Activated B cell treated with CpG ODN at 0.5 μM for 24 hours (primary cell): ENCODE results near the gene PMPCA. TPM values are rescaled to one million over a fixed set of nuclear protein-coding genes. Genes with fewer than 3 reads are reported as not detected.

Experiments
- ATAC-seq: fragments of 200-7000 bp; cut with Tn5 transposase; one replicate; pipeline ENCODE4 v1.10.0; 2021; ENCODE audit warnings: low read depth, mild to moderate bottlenecking, moderate library complexity
- CTCF ChIA-PET: fragments of 350-600 bp; sonication (Branson Sonifier 250); formaldehyde crosslinking; loops from one replicate; lab custom pipeline; 2021; ENCODE audit warnings: antibody characterized with exemption; lab: Charles Lee
- POLR2A ChIA-PET: fragments of 350-600 bp; sonication (Branson Sonifier 250); formaldehyde crosslinking; loops from one replicate; lab custom pipeline; 2021; ENCODE audit warnings: antibody characterized with exemption; lab: Charles Lee
- DNase-seq: peaks from one replicate; pipeline ENCODE4 v3.0.0; 2022
- H3K27ac Mint-ChIP-seq: one replicate; pipeline ENCODE4 v1.8.0; 2020; ENCODE audit warnings: mixed read lengths
- H3K27me3 Mint-ChIP-seq: one replicate; pipeline ENCODE4 v1.8.0; 2021; ENCODE audit warnings: mixed read lengths
- H3K36me3 Mint-ChIP-seq: one replicate; pipeline ENCODE4 v1.8.0; 2021; ENCODE audit warnings: low read depth, mixed read lengths
- H3K4me1 Mint-ChIP-seq: one replicate; pipeline ENCODE4 v1.8.0; 2021; ENCODE audit warnings: mixed read lengths
- H3K4me3 Mint-ChIP-seq: one replicate; pipeline ENCODE4 v1.8.0; 2020; ENCODE audit warnings: mild to moderate bottlenecking, mixed read lengths
- H3K9me3 Mint-ChIP-seq: one replicate; pipeline ENCODE4 v1.8.0; 2020; ENCODE audit warnings: mixed read lengths
- CTCF ChIP-seq: fragments of 200-600 bp; IDR thresholded peaks from one replicate; pipeline ENCODE4 v1.8.0; 2022; ENCODE audit warnings: antibody characterized with exemption, mild to moderate bottlenecking
- intact Hi-C: fragments of 100-400 bp; cut with micrococcal nuclease; formaldehyde crosslinking; loops from one replicate; pipeline ENCODE4 v1.15.1; 2024
- total RNA-seq: library from RNA; stranded (reverse); gene quantifications from 2 replicates; pipeline ENCODE4 v1.2.3, GENCODE V29; 2022

The PMPCA gene
- total RNA-seq, 1 donor from 2014 or later, result 75.3 TPM

- no peaks in the 10 kb centered on the region for H3K9me3 Mint-ChIP-seq
- ChIA-PET POLR2A (interaction anchor here (0.6 to 2.8 kb wide), 2 partner anchors 36 to 918 kb away, joined by 6 to 14 read pairs; partner anchors contain the start of gene DNLZ), CTCF (no interaction called here)
- H3K27me3 Mint-ChIP-seq, result no peaks in the 10 kb centered on the region
- H3K4me3 Mint-ChIP-seq, result peak overlapping the region; percentile 87
- no peak for TF ChIP-seq CTCF
- peak overlapping the region; percentile 46 for H3K27ac Mint-ChIP-seq
- H3K4me1 Mint-ChIP-seq, result peaks cover 40% of the 10 kb centered on the region
- intact Hi-C loops, result loop anchor here (1.0 to 10.0 kb wide), 7 partner anchors 11 to 282 kb away; partner anchors contain the start of genes DNLZ, ENTR1, INPP5E and PMPCA
- peaks cover 53% of the 10 kb centered on the region for H3K36me3 Mint-ChIP-seq
- ATAC-seq, result peak; percentile 26
- peak; percentile 36 for DNase-seq
Observed at GRCh38 chr9:136399176-136400037, 11.1 kb upstream of the PMPCA start.

DNA sequence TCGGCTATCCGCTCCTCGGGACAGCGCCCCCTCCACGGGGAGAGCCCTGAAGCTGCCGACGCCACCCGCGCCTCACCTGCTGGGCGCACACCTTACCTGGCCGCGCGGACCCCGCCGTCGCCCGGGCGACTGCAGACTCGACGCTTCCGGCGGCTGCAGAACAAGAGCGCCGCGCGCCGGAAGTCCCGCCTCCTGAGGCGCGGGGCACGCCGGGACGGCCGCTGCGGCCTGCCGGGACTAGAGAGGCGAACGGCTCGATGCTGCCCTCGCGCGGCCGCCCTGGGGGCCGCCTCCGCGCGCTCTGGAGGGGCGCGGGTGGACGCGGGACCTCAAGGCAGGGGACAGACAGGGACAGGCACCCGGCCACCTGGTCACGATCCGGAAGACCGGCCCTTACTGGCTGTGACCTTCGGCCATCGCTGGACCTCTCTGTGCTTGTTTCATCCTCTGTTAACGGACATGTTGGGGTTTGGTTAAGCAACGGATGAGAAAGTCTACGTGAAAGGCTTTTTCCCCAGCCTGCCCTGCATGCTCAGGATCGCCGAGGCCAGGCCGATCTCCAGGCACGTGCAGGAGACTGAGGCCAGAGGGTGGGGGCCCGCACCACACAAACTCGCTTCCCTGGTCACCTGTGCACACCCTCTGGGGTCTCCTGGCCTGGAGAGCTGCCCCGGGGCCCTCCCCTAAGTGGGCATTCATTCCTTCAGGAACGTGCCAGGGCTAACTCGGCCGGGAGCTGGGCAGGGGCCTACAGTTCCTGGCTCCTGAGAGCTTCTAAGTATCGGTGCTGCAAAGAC is 10.2 kb upstream of the PMPCA start, which contains the start of gene SNAPC4:
SNAPC4 (minus strand) TSS at position 133 of the 797 bp plus-strand sequence. CDS start 1,742 bp downstream, outside the sequence.
- DNase-seq, result peak; percentile 88
- ChIA-PET POLR2A (interaction anchor here (1.0 to 2.8 kb wide), 3 partner anchors 10 to 282 kb away, joined by 4 to 14 read pairs (median 10); partner anchors contain the start of gene DNLZ), CTCF (interaction anchor here (1.5 kb wide), 4 partner anchors 9 to 38 kb away, joined by 3 to 8 read pairs (median 6); partner anchors contain the start of gene DNLZ)
- Mint-ChIP-seq H3K9me3 (no peaks in the 10 kb centered on the region), H3K27ac (peak within 1 kb of the TSS; percentile 46), H3K27me3 (no peaks in the 10 kb centered on the region), H3K36me3 (peaks cover 53% of the 10 kb centered on the region), H3K4me3 (peak within 1 kb of the TSS; percentile 87), H3K4me1 (peaks cover 48% of the 10 kb centered on the region)
- ATAC-seq, result peak; percentile 76
- intact Hi-C loops, result loop anchor here (1.0 to 10.0 kb wide), 7 partner anchors 10 to 283 kb away; partner anchors contain the start of genes DNLZ, ENTR1, INPP5E and PMPCA
- peak; percentile 21 for TF ChIP-seq CTCF

DNA sequence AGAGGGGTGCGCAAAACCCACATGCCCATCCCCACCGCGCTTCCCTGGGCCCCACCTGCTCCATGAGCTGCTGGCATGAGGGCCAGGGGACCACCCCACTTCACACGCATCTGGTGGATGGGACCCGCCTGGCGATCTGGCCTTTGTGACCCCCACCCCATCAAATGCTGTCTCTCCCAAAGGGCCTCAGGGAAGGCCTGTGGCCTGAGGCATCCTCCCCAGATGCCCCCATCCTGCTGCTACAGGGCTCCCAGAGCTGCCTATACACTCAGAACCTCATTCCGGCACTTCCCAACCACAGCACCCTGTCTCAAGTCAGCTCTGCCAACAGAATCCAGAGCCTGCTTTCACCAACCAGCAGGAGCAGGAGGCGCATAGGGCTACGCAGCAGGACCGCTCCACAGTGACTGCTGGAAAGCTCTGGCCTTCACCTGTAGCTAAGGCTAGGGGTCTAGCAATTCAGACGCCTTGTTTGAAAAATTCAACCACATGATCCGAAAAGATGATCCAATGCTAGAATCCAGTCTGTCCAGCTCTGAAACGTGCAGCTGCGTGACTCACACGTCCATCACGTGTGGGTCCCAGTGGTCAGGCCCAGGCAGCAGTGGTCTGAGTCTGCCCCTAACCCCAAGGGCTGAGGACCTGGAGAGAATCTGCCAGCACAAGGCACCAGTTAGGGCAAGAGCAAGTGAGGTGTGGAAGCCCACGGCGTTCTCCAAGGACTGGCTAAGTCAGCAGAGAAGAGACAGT is 9.1 kb upstream of the PMPCA start:
- Mint-ChIP-seq H3K27me3 (no peaks in the 10 kb centered on the region), H3K4me3 (no peak overlapping the region), H3K27ac (peak overlapping the region; percentile 24), H3K9me3 (no peaks in the 10 kb centered on the region), H3K4me1 (peaks cover 54% of the 10 kb centered on the region), H3K36me3 (peaks cover 52% of the 10 kb centered on the region)
- TF ChIP-seq CTCF, result no peak
- ATAC-seq (no peak), DNase-seq (no peak)
- POLR2A ChIA-PET, result interaction anchor here (0.5 to 2.8 kb wide), 4 partner anchors 8 to 45 kb away, joined by 4 to 14 read pairs (median 8); partner anchors contain the start of gene DNLZ
- intact Hi-C loops, result loop anchor here (5.0 to 10.0 kb wide), 2 partner anchors 157 to 284 kb away; partner anchors contain the start of genes QSOX2 and TMEM250
- CTCF ChIA-PET, result interaction anchor here (1.5 kb wide), 4 partner anchors 8 to 38 kb away, joined by 3 to 8 read pairs (median 6); partner anchors contain the start of gene DNLZ

DNA sequence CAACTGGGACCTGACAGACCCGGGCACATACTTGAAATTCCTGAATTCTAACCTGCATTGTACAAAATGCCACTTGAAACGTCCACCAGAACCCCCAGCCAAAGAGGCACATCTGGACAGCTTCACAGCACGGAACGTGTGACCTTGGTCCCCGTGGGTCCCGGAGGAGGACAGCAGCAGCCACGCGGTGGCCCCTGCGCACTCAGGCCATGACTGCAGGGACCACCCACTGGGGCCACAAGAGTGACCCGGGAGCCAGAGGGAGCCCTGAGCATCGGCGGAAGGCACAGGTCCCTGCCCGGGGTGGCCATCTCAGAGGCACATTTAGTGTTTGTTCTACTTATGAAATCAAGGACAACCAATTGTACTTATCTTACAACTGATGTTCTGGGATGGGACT is 8.4 kb upstream of the PMPCA start:
- Mint-ChIP-seq H3K27ac (peak overlapping the region; percentile 56), H3K9me3 (no peaks in the 10 kb centered on the region), H3K4me1 (peaks cover 54% of the 10 kb centered on the region), H3K4me3 (no peak overlapping the region), H3K27me3 (no peaks in the 10 kb centered on the region), H3K36me3 (peaks cover 49% of the 10 kb centered on the region)
- no peak for DNase-seq
- TF ChIP-seq CTCF, result no peak
- ATAC-seq, result no peak
- ChIA-PET CTCF (interaction anchor here (1.5 kb wide), 3 partner anchors 10 to 39 kb away, joined by 3 to 8 read pairs (median 4); partner anchors contain the start of gene DNLZ), POLR2A (interaction anchor here (1.7 to 2.8 kb wide), 2 partner anchors 8 to 39 kb away, joined by 10 to 14 read pairs; partner anchors contain the start of gene DNLZ)
- intact Hi-C loops, result loop anchor here (5.0 to 10.0 kb wide), 2 partner anchors 157 to 285 kb away; partner anchors contain the start of genes QSOX2 and TMEM250
